SK-N-SH treated with all-trans-retinoic acid at 6 μM for 48 hours (cell line): Measurements from ENCODE around the gene CBFA2T3.

Experiments
- ARNTL ChIP-seq: fragments of 450-650 bp; formaldehyde crosslinking; IDR thresholded peaks from 2 replicates; pipeline ENCODE4 v1.5.0; 2020; ENCODE audit warnings: low read depth, mild to moderate bottlenecking, moderate library complexity, borderline replicate concordance
- BACH2 ChIP-seq: fragments of 250-450 bp; sonication (Bioruptor Pico); IDR thresholded peaks from 2 replicates; pipeline ENCODE4 v1.9.0; 2021; ENCODE audit warnings: mild to moderate bottlenecking, borderline replicate concordance
- CREB5 ChIP-seq: fragments of 250-450 bp; sonication (Bioruptor Pico); IDR thresholded peaks from 2 replicates; pipeline ENCODE4 v1.5.1; 2020; ENCODE audit warnings: low read depth, mild to moderate bottlenecking, moderate library complexity
- RARB ChIP-seq: fragments of 250-450 bp; sonication (Bioruptor Pico); IDR thresholded peaks from 2 replicates; pipeline ENCODE4 v1.8.0; 2021; ENCODE audit warnings: mild to moderate bottlenecking, moderate library complexity
- ZFP30 ChIP-seq: fragments of 450-650 bp; formaldehyde crosslinking; IDR thresholded peaks from 2 replicates; pipeline ENCODE4 v1.5.0; 2022; ENCODE audit warnings: mild to moderate bottlenecking, moderate library complexity
- ZNF8 ChIP-seq: fragments of 450-650 bp; formaldehyde crosslinking; IDR thresholded peaks from 2 replicates; pipeline ENCODE4 v1.5.0; 2020; ENCODE audit warnings: mild to moderate bottlenecking, moderate library complexity

GRCh38 chr16:89018282-89019158, 41.5 kb upstream of the CBFA2T3 start:
- TF ChIP-seq ARNTL (no peak), CREB5 (no peak), BACH2 (CRISPR knock-in tag) (no peak), ZFP30 (CRISPR knock-in tag) (no peak), RARB (CRISPR knock-in tag) (no peak), ZNF8 (CRISPR knock-in tag) (no peak)
